WI38 (cell line): ENCODE results near the gene ITPRIPL2.

ENCODE experiments used
- H3K4me3 ChIP-seq: 2 replicates; pipeline ENCODE4 v1.5.1; 2011; ENCODE audit warnings: low read depth, mild to moderate bottlenecking, control low read depth, low read length
- CTCF ChIP-seq: IDR thresholded peaks from 2 replicates; pipeline ENCODE4 v1.5.1; 2012; ENCODE audit warnings: low read depth, mild to moderate bottlenecking, control low read depth, low read length

Gene ITPRIPL2

GRCh38 chr16:19126300-19126699 is 12.5 kb downstream of the ITPRIPL2 start:
- no peak for TF ChIP-seq CTCF
- H3K4me3 ChIP-seq = no peak overlapping the region

GRCh38 chr16:19127205-19127604 is 13.4 kb downstream of the ITPRIPL2 start:
- H3K4me3 ChIP-seq = no peak overlapping the region
- no peak for TF ChIP-seq CTCF

DNA sequence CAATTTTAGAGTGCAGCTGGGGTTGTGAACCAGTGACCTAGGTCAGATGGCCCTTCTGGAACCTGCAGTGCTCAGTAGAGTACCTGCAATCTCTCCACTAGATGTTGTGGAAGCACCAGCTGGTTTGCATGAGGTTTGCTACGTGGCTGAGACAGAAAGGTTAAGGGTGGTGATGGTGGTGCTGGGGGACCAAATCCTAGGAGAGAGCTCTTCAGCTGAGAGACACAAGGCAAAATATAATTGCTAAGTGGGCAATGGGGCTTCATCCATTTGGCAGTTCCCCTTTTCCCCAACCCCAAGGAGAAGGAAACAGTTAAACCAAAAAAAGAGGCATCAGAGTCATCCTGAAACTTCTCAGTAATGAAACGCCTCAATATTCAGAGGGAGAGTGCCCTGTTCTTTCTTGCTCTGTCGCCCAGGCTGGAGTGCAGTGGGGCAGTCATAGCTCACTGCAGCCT is 13.9 kb downstream of the ITPRIPL2 start:
- TF ChIP-seq CTCF = no peak
- H3K4me3 ChIP-seq = no peak overlapping the region

DNA sequence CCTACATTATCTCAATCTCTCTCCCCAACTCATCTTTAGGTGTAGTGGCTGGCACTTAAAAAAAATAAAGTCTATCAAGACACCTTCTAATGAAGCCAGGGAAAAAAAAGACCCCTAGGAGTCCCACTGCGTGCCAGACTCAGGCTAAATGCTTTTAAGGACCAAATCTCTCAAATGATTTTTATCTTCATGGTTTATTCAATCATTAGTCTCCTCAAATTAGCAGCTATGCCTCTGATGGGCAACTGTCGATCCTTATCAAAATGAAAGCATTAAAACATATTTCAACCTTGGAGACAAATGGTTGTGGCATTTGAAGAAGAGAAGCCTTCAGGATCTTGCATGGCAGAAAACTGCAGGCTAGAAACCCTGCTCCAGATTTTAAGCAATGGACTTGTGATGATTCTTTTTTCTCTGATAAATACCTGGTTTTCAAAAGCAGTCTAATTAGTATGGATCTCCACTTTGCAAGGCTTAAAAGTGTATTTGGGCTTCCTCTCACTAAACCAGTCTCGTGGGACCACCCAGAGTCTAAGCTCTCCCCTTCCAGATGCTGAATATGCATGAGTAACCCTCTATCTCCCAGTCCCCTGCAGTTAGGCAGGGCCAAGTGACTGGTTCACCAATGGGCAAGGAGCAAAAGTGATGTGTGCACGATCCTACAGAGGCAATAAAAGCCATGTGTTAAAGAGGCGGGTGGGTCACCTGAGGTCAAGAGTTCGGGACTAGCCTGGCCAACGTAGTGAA is 14.9 kb downstream of the ITPRIPL2 start:
- H3K4me3 ChIP-seq = no peak overlapping the region
- no peak for TF ChIP-seq CTCF

GRCh38 chr16:19130385-19130784 is 16.6 kb downstream of the ITPRIPL2 start:
- H3K4me3 ChIP-seq = no peak overlapping the region
- TF ChIP-seq CTCF = no peak

GRCh38 chr16:19130852-19131824 is 17.4 kb downstream of the ITPRIPL2 start:
- no peak for TF ChIP-seq CTCF
- peak overlapping the region; percentile 39 for H3K4me3 ChIP-seq

GRCh38 chr16:19131825-19132218 is 18.1 kb downstream of the ITPRIPL2 start:
- H3K4me3 ChIP-seq = no peak overlapping the region
- no peak for TF ChIP-seq CTCF
